ENCODE results near the gene ARHGEF26.

DNA sequence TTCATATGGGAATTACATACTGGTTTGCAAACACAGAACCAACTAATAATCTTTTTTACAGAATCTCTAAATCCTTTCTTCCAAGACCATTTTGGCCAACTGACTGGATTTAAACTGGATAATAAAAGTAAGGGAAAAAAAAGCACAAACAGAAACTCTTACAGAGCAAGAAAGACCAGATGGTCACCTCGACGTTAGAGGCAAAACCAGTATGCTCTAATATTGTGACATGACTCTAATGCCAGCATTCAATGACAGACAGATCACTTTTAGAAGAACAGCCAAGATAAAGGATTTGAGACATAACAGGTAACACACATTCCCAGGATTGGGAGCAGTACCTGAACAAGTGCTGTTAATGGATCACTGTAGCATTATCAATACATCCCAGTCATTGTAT lies 152.2 kb downstream of the ARHGEF26 start:
- TF ChIP-seq CTCF (IDR thresholded peaks at IDR 0.05; ENCODE audit: borderline replicate concordance, extremely low read depth, low read length, poor library complexity, severe bottlenecking) (no peak), EZH2 (IDR thresholded peaks at IDR 0.05; ENCODE audit: borderline replicate concordance, low read depth, low read length, severe bottlenecking) (no peak)

Measured in DND-41 (cell line).